C4-2B (cell line): ENCODE measurements around the gene RAB32.

Source experiments
- CTCF ChIP-seq: fragments of 450-650 bp; conservative IDR thresholded peaks from 2 replicates; pipeline ENCODE4 v1.5.1; 2017; ENCODE audit warnings: mild to moderate bottlenecking
- ZFX ChIP-seq: fragments of 450-650 bp; IDR thresholded peaks from 2 replicates; pipeline ENCODE4 v1.6.1; 2017

- TF ChIP-seq CTCF: no peak
- no peak for TF ChIP-seq ZFX
Measured at GRCh38 chr6:146598772-146599405, 55.3 kb downstream of the RAB32 start, which contains the start of gene ADGB.
